Stimulated activated CD8-positive, alpha-beta memory T cell treated with anti-CD3 and anti-CD28 coated beads, Interleukin-2, amount 100 ng/mL, for 48 hours (primary cell): ENCODE data around the gene USP24.
"Not testable (repeated sequence)": the region's sequence is repeated elsewhere in the genome, so short reads cannot be mapped to it uniquely, and the experiment has no call there.

ENCODE experiments used
- DNase-seq, 2 donors: peaks; one replicate each; pipeline ENCODE4 v3.0.0-alpha.2; 2020; ENCODE audit warnings: low read depth in 2 of 2

The USP24 gene

GRCh38 chr1:55039342-55040082 is 175.7 kb downstream of the USP24 start, which contains the start of gene PCSK9:
TSS of gene PCSK9 (plus strand) at chr1:55039548. CDS start at chr1:55039838, 290 bp downstream.
- no peak for DNase-seq

DNA sequence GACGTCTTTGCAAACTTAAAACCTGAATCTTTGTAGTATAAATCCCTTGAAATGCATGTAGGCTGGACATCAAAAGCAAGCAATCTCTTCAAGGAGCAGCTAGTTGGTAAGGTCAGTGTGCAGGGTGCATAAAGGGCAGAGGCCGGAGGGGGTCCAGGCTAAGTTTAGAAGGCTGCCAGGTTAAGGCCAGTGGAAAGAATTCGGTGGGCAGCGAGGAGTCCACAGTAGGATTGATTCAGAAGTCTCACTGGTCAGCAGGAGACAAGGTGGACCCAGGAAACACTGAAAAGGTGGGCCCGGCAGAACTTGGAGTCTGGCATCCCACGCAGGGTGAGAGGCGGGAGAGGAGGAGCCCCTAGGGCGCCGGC is 176.2 kb downstream of the USP24 start:
- DNase-seq = no peak

DNA sequence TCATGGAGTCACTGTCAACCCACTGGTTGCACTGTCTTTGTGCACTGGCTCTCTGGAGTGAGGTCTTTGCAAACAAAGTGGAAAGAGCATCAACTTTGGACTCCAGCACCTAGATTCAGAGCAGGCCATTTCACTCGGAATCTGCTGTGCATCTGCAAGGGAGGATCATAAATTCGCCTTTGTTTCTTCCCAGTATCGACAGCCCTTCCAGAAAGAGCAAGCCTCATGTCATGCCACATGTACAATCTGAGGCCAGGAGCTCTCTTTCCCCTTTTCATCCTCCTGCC is 176.7 kb downstream of the USP24 start:
- DNase-seq = no peak

DNA sequence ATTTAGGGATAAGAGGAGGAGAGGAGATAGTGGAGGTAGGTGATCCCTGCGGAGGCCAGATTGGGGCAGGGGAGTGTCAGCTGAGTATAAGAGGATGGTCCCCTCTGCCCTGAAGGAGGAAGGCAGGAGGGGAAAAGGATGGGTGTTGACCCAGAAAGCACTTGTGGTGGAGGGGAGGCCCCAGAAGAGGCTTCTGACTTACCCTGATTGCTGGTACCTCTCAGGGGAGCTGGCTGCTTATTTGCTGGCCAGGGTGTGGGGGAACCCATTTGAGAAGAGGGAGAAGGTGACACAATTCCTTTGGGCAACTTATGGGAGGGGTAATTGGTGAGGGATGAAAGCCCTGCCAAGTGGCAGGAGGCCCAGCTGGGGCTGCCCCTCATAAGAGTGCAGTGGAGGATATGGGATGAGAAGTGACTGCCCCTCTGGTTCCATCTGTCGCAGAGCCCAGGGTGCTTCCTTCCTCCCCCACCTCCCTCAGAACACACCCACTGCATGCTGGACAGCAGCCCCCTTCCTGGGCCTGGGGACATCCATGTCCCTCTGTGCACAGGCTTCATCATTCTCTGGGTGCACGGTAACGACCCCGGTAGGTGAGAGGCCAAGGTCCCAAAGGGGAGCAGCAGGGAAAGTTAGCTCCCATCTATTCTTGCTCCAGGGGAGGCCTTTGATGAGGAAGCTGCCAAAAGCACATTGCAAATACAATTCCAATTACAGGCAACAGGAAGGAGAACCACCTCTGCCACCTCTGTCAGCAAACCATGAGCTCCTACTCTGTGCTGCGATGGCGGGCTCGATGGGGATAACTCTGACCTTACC is 177.2 kb downstream of the USP24 start:
- DNase-seq = no peak

DNA sequence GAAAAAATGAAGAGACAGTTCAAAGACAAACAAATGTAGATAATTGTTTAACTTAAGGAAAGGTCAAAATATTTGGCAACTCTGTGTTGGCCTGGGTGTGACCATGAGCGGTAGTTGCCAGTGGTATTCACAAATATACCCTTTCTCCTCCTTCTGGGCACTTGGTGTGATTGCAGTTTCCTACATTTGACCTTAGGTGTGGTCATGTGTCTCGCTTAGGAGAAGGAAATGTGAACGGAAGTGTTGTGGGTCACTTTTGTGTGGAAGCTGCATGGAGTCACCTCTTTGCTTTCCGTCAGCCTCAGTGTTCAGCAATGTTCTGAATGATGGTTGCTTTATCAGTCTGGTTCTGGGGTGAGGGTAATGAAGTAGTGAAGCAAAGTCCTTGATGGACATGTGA is 179.3 kb downstream of the USP24 start:
- no peak for DNase-seq

DNA sequence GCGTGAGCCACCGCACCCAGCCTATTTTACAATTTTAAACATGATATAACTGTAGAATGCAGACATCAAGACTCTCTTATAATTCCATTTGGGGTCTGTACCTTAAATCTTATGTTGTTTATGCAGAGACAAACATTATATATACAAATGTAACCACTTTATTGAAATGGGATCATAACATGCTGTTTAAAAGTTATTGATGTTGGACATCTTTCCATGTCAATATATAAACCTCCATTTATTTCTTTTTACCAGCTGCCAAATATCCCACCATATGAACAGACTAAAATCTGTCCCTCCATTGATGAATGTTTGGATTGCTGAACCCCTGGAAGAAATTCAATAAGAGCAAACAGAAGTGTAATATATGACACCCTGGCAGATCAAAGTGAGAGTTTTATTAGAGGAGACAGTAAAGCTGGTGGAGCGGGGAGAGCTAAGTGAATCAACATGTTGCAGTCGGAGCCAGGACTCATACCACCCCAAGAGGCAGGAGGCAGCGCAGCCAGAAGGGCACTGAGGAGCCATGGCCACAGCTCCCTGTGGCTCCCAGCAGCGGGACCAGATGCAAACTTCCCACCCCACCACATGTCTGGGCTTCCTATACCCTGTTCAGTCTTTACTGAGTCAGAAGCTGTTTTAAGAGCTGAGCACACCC is 180.6 kb downstream of the USP24 start:
- DNase-seq = no peak

DNA sequence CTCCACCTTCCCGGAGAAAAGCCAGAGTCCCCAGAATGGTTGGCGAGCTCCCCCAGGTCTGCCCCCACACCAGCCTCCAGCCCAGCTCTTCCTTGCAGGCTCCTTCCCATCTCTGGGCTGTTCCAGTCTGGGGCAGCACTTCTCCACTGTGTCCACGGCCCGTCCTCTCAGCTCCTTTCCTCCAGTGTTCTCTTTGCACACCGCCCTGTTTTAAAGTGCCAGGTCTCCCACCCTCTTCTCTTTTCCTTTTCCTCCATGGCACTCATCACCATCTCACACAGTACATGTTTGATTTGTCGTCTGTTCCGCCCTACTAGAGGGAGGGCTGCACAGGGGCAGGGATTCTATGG is 181.9 kb downstream of the USP24 start:
- no peak for DNase-seq

GRCh38 chr1:55031098-55031497 is 184.1 kb downstream of the USP24 start:
- not testable (repeated sequence) for DNase-seq

GRCh38 chr1:55026682-55027081 is 188.5 kb downstream of the USP24 start:
- DNase-seq = not testable (repeated sequence)

- not testable (repeated sequence) for DNase-seq
Measured at GRCh38 chr1:55024163-55024562, 191.0 kb downstream of the USP24 start.

- DNase-seq = peak; percentile 56 to 61
Measured at GRCh38 chr1:55021942-55022546, 193.1 kb downstream of the USP24 start.

DNA sequence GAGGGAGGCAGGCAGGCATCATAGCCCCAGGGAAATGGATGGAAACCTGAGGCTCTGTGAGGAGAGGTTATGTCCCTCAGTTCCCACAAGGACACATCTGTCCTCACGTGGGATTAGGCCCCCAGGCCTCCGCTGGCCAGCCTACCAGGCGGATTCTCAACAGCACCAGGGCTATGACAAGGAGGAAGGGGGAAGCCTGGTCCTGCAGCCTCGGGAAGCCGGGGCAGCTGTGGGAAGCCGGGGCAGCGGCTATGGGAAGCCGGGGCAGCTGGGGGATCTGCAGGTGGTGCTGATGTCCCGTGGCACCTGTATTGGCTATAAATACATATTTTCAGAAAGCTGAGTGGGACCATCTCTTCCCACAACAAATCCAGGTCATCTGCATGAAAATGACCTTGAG is 196.8 kb downstream of the USP24 start:
- DNase-seq = no peak
